Esophagus muscularis mucosa (tissue), 4 donors: Measurements from ENCODE around the gene SMIM35. TPM values are rescaled to one million over a fixed set of nuclear protein-coding genes. Genes with fewer than 3 reads are reported as not detected.

Experiments
- DNase-seq: peaks from one replicate; pipeline ENCODE4 v3.0.0-alpha.2; 2017; ENCODE audit errors: extremely low spot score
- H3K27ac ChIP-seq, 4 donors: fragments of 200-600 bp; sonication (generic); replicated peaks in 1 of 4; 1 replicate in 3 of 4; 2 replicates in 1 of 4; pipeline ENCODE4 v1.5.1; 2016 to 2019; ENCODE audit warnings: mild to moderate bottlenecking in 1 of 4
- H3K27me3 ChIP-seq, 4 donors: fragments of 200-600 bp; sonication (generic); one replicate each; pipeline versions ENCODE4 v1.5.1 to v1.6.0; 2016 to 2019
- H3K36me3 ChIP-seq, 4 donors: fragments of 200-600 bp; sonication (generic); one replicate each; pipeline ENCODE4 v1.5.1; 2016 to 2019
- H3K4me1 ChIP-seq, 4 donors: fragments of 200-600 bp; sonication (generic); one replicate each; pipeline ENCODE4 v1.5.1; 2016 to 2019
- H3K4me3 ChIP-seq, 4 donors: fragments of 200-600 bp; sonication (generic); 1 replicate in 2 of 4; 2 replicates in 2 of 4; pipeline ENCODE4 v1.5.1; 2016 to 2019; ENCODE audit warnings: mild to moderate bottlenecking in 4 of 4, moderate library complexity in 1 of 4
- H3K9me3 ChIP-seq, 4 donors: fragments of 200-600 bp; sonication (generic); 1 replicate in 3 of 4; 2 replicates in 1 of 4; pipeline ENCODE4 v1.5.1; 2016 to 2019
- EP300 ChIP-seq: sonication (generic); formaldehyde crosslinking; IDR thresholded peaks from one replicate; pipeline ENCODE4 v1.6.1; 2017; ENCODE audit warnings: antibody characterized with exemption
- POLR2A ChIP-seq: fragments of 450-650 bp; IDR thresholded peaks from one replicate; pipeline ENCODE4 v1.6.1; 2017; ENCODE audit warnings: antibody characterized with exemption, moderate library complexity, mild to moderate bottlenecking, low read depth
- POLR2AphosphoS5 ChIP-seq, 2 donors: sonication (generic); formaldehyde crosslinking; IDR thresholded peaks; one replicate each; pipeline ENCODE4 v1.6.1; 2017; ENCODE audit warnings: antibody characterized with exemption in 2 of 2
- whole genome bisulfite sequencing: methylation state at CpG from one replicate; pipeline ENCODE4 v1.1.5; 2018; 5-methylcytosine and 5-hydroxymethylcytosine counted together
- intact Hi-C: fragments of 100-400 bp; cut with DNase I; formaldehyde crosslinking; loops from one replicate; pipeline ENCODE4 v1.15.1; 2023
- total RNA-seq, 4 donors: library from RNA; depleted of rRNA; stranded (reverse); fragments of >200 nt; gene quantifications; one replicate each; pipeline versions ENCODE4 v1.1.0 to v1.2.1, GENCODE V29; 2016
- TF ChIP-seq, protein P1 (sequence below), 3 experiments: fragments of 200-600 bp in 2 of 3; fragments of 450-650 bp in 1 of 3; sonication (generic) in 2 of 3; IDR thresholded peaks; one replicate each; pipeline ENCODE4 v1.5.1; 2017 to 2019; ENCODE audit warnings: antibody characterized with exemption in 3 of 3, mild to moderate bottlenecking in 2 of 3, moderate library complexity in 1 of 3

SMIM35 gene
- total RNA-seq, 4 donors from 2014 or later, result not detected

- Histone ChIP-seq H3K36me3 (no peaks in the 10 kb centered on the region), H3K27ac (no peak overlapping the region), H3K4me3 (no peak overlapping the region), H3K27me3 (peaks cover 0 to 28% (median 0%) of the 10 kb centered on the region in 4 donors), H3K9me3 (no peaks in the 10 kb centered on the region), H3K4me1 (no peaks in the 10 kb centered on the region)
- TF ChIP-seq POLR2A, result no peak
- no peak for TF ChIP-seq EP300
- TF ChIP-seq, protein P1, sequence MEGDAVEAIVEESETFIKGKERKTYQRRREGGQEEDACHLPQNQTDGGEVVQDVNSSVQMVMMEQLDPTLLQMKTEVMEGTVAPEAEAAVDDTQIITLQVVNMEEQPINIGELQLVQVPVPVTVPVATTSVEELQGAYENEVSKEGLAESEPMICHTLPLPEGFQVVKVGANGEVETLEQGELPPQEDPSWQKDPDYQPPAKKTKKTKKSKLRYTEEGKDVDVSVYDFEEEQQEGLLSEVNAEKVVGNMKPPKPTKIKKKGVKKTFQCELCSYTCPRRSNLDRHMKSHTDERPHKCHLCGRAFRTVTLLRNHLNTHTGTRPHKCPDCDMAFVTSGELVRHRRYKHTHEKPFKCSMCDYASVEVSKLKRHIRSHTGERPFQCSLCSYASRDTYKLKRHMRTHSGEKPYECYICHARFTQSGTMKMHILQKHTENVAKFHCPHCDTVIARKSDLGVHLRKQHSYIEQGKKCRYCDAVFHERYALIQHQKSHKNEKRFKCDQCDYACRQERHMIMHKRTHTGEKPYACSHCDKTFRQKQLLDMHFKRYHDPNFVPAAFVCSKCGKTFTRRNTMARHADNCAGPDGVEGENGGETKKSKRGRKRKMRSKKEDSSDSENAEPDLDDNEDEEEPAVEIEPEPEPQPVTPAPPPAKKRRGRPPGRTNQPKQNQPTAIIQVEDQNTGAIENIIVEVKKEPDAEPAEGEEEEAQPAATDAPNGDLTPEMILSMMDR (IDR thresholded peaks at IDR 0.05), result no peak
- no peak for TF ChIP-seq POLR2AphosphoS5 (IDR thresholded peaks at IDR 0.05)
- WGBS, result 78% methylated on average over 11 of the region's 11 CpGs
- DNase-seq, result no peak
- intact Hi-C loops, result no loop called here
These were observed 12.6 kb downstream of the SMIM35 start for GRCh38 chr11:118074091-118074685.

DNA sequence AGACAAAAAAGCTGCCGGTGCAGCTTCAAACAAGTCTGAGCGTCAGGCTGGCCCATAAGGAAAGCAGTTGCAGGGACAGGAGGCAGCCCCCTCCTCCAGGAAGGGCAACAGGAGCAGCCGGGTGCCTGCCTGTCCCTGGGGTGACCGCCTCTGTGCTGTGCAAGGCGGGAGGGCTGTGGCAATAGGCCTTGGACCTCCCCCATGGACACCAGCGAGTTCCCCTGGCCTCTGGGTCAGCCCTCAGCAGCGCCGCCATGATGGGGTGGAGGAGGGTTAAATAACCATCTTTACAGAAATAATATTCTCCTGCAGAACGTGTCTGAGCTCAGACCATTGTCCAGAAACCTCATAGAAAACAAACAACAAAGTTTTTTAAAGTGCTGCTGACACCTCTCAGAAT, 13.2 kb downstream of the SMIM35 start:
- Histone ChIP-seq H3K36me3 (no peaks in the 10 kb centered on the region), H3K27ac (no peak overlapping the region), H3K9me3 (no peaks in the 10 kb centered on the region), H3K4me3 (no peak overlapping the region), H3K4me1 (no peaks in the 10 kb centered on the region), H3K27me3 (peaks cover 0 to 23% (median 0%) of the 10 kb centered on the region in 4 donors)
- DNase-seq, result no peak
- WGBS, result 91% methylated on average over 6 of the region's 9 CpGs
- TF ChIP-seq POLR2A, result no peak
- TF ChIP-seq POLR2AphosphoS5 (IDR thresholded peaks at IDR 0.05), result no peak
- TF ChIP-seq EP300, result no peak
- TF ChIP-seq, protein P1 (IDR thresholded peaks at IDR 0.05), result no peak
- intact Hi-C loops, result no loop called here

- peaks cover 0 to 3% (median 0%) of the 10 kb centered on the region in 4 donors for H3K4me1 ChIP-seq
- no peak for TF ChIP-seq EP300
- TF ChIP-seq POLR2AphosphoS5 (IDR thresholded peaks at IDR 0.05), result no peak
- TF ChIP-seq, protein P1 (IDR thresholded peaks at IDR 0.05), result no peak
- no peak for TF ChIP-seq POLR2A
- H3K27me3 ChIP-seq, result peaks cover 0 to 29% (median 0%) of the 10 kb centered on the region in 4 donors
- no peak overlapping the region for H3K27ac ChIP-seq
- WGBS, result 89% methylated on average over 3 of the region's 3 CpGs
- no peaks in the 10 kb centered on the region for H3K36me3 ChIP-seq
- H3K4me3 ChIP-seq, result no peak overlapping the region
- DNase-seq, result no peak
- H3K9me3 ChIP-seq, result no peaks in the 10 kb centered on the region
- intact Hi-C loops, result no loop called here
These were observed 15.2 kb downstream of the SMIM35 start for GRCh38 chr11:118071416-118072030.

DNA sequence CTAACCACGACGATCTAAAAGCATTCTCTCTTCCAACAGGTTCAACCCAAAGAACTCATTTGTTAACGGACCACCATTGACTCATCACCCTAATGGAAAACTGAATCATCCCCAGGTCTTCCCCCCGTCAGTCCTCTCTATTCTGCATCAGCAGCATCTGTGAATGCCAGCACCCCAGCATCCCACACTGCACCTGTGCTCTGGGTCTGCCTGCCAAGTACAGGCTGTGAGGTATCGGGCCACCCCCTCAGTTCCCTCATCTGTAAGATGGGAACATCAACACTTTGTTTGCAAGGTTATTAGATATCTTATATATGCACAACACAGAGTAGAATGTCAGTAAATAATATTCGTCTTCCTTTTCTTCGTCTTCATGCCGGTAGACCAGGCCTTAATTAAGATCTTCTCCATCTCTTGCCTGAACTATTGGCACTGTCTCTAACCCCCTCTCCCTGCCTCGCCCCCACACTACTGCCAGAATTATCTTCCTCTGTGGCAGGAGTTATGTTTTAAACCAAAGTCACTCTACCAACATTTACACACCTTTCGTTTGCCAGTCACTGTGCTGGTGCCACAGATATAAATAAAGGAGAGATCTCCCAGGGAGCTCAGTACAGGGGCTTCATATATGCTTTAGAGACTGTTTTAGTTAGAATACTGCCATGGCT, 17.7 kb downstream of the SMIM35 start:
- WGBS, result 91% methylated on average over 10 of the region's 10 CpGs
- Histone ChIP-seq H3K9me3 (no peaks in the 10 kb centered on the region), H3K27me3 (peaks cover 0 to 29% (median 0%) of the 10 kb centered on the region in 4 donors), H3K27ac (no peak overlapping the region), H3K4me3 (no peak overlapping the region), H3K4me1 (peaks cover 0 to 3% (median 0%) of the 10 kb centered on the region in 4 donors), H3K36me3 (no peaks in the 10 kb centered on the region)
- DNase-seq, result no peak
- TF ChIP-seq POLR2A, result no peak
- TF ChIP-seq EP300, result no peak
- TF ChIP-seq, protein P1 (IDR thresholded peaks at IDR 0.05), result no peak
- TF ChIP-seq POLR2AphosphoS5 (IDR thresholded peaks at IDR 0.05), result no peak
- intact Hi-C loops, result no loop called here
